Colonic mucosa (tissue), 4 donors: ENCODE data around the gene MEGF10. TPM values are rescaled to one million over a fixed set of nuclear protein-coding genes. Genes with fewer than 3 reads are reported as not detected.

ENCODE experiments used
- DNase-seq: peaks from one replicate; pipeline ENCODE4 v3.0.0-alpha.2; 2020
- H3K27ac ChIP-seq: fragments of 200-600 bp; one replicate; pipeline ENCODE4 v1.8.0; 2021
- H3K27me3 ChIP-seq: fragments of 200-600 bp; one replicate; pipeline ENCODE4 v1.8.0; 2021
- H3K36me3 ChIP-seq: fragments of 200-600 bp; one replicate; pipeline ENCODE4 v1.8.0; 2021
- H3K4me1 ChIP-seq: fragments of 200-600 bp; one replicate; pipeline ENCODE4 v1.8.0; 2021; ENCODE audit warnings: mild to moderate bottlenecking
- H3K4me3 ChIP-seq: fragments of 200-600 bp; one replicate; pipeline ENCODE4 v1.8.0; 2021
- H3K9ac ChIP-seq, 2 donors: one replicate each; pipeline ENCODE4 v1.7.0; 2013; ENCODE audit warnings: control low read depth in 2 of 2, low read depth in 2 of 2, low read length in 2 of 2
- H3K9me3 ChIP-seq: fragments of 200-600 bp; one replicate; pipeline ENCODE4 v1.8.0; 2021
- CTCF ChIP-seq: fragments of 200-600 bp; IDR thresholded peaks from one replicate; pipeline ENCODE4 v1.8.0; 2022; ENCODE audit warnings: antibody characterized with exemption, mild to moderate bottlenecking
- intact Hi-C: fragments of 100-400 bp; cut with DNase I; formaldehyde crosslinking; loops from one replicate; pipeline ENCODE4 v1.14.1; 2022
- total RNA-seq, 2 donors: library from RNA; stranded (reverse); fragmentation: NEBNext Ultra II Directional in 1 of 2; extraction: Animal tissue kit (Norgen Biotek cat#: 25700) in 1 of 2; gene quantifications; one replicate each; pipeline ENCODE4 v1.2.1, GENCODE V29; 2021
- donor health status: healthy.
- donor health status: DM: no; HTN: no; CAD: no.
- donor health status: DM: no; HTN: no; CAD: no.

The MEGF10 gene
- total RNA-seq, 2 donors from 2014 or later: 0.35 to 0.88 TPM

DNA sequence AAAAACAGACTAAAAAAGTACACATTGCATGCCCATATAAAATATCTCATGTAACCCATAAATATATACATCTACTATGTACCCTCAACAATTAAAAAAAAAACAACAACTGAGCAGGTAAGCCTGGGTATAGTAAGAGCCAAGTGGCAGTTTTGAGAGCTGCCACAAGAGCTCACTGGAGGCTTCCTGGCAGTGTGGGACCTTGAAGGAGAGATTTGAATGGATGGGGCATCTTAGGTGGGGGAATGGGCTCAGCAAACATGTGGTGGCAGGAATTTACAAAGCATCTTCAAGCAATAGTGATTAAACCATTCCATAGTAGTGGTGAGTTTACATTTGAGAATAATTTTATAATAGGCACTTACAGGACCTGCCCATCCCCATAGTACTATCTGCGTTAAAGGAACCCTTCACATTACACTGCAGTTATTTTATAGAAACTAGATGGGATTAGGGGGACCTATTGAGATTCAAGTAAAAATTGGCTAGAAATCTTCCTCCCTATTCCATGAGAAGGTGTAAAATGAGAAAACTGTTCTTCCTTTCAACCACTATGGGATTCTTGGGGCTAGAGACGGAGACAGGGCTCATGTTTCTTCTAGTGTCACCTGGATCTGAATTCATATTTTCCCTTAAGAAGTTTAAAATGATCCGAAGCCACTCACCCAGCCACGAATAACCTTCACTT lies 6.9 kb downstream of the MEGF10 start:
- Histone ChIP-seq H3K9me3 (no peaks in the 10 kb centered on the region), H3K4me3 (no peak overlapping the region), H3K27me3 (no peaks in the 10 kb centered on the region), H3K9ac (no peak overlapping the region), H3K27ac (no peak overlapping the region), H3K36me3 (no peaks in the 10 kb centered on the region), H3K4me1 (no peaks in the 10 kb centered on the region)
- intact Hi-C loops: no loop called here
- no peak for DNase-seq
- TF ChIP-seq CTCF: no peak

- H3K9me3 ChIP-seq: no peaks in the 10 kb centered on the region
- no peak overlapping the region for H3K4me3 ChIP-seq
- H3K27me3 ChIP-seq: no peaks in the 10 kb centered on the region
- H3K4me1 ChIP-seq: no peaks in the 10 kb centered on the region
- intact Hi-C loops: no loop called here
- H3K9ac ChIP-seq: no peak overlapping the region
- H3K36me3 ChIP-seq: no peaks in the 10 kb centered on the region
- DNase-seq: no peak
- H3K27ac ChIP-seq: no peak overlapping the region
- no peak for TF ChIP-seq CTCF
These were observed 7.4 kb downstream of the MEGF10 start for GRCh38 chr5:127298036-127298429.

DNA sequence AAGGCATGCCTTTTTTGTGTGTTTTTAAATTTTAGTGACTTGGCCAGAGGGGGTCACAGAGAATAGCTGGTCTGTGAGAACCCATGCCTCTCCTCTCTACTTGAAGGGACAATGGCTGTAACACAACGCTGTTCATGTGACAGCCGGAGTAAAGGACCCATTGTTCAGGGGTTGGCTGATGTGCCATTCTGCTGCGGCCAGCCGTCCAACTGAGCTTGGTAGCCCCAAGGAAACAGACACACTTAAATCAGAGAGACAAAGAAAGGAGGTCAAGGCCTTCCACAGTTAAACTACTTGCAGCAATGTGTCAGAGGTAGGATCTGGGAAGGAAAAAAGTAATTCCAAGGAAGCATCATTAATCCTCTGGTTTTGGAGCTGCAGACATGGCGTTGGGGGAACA lies 8.1 kb downstream of the MEGF10 start:
- Histone ChIP-seq H3K4me1 (no peaks in the 10 kb centered on the region), H3K4me3 (no peak overlapping the region), H3K36me3 (no peaks in the 10 kb centered on the region), H3K9ac (no peak overlapping the region), H3K27me3 (no peaks in the 10 kb centered on the region), H3K9me3 (no peaks in the 10 kb centered on the region), H3K27ac (no peak overlapping the region)
- intact Hi-C loops: no loop called here
- DNase-seq: no peak
- no peak for TF ChIP-seq CTCF

DNA sequence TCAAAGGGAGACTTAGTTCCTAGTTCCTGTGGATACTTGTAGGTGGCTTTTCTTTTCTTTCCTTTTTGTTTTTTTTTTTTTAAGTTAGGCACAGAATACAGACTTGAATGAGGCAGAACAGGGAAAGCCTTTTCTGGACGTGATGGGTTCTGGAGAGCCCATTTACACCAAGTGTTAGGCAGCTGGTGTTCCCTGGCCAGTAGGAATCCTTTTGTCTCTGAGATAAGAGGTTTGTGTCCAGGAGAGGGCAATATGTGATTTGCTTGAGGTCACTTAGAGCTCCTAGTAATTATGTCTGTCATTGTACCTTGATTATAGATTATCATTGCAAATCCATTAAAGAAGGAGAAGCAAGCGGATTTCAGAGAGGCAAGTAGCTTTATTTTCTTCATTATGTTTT lies 9.1 kb downstream of the MEGF10 start:
- H3K9me3 ChIP-seq: no peaks in the 10 kb centered on the region
- H3K36me3 ChIP-seq: no peaks in the 10 kb centered on the region
- no peak overlapping the region for H3K27ac ChIP-seq
- no peak for TF ChIP-seq CTCF
- no peak for DNase-seq
- no peak overlapping the region for H3K4me3 ChIP-seq
- H3K27me3 ChIP-seq: no peaks in the 10 kb centered on the region
- H3K9ac ChIP-seq: no peak overlapping the region
- intact Hi-C loops: no loop called here
- no peaks in the 10 kb centered on the region for H3K4me1 ChIP-seq

GRCh38 chr5:127302509-127302908 lies 11.9 kb downstream of the MEGF10 start:
- DNase-seq: no peak
- TF ChIP-seq CTCF: no peak
- no peaks in the 10 kb centered on the region for H3K4me1 ChIP-seq
- H3K4me3 ChIP-seq: no peak overlapping the region
- no peak overlapping the region for H3K9ac ChIP-seq
- H3K27ac ChIP-seq: no peak overlapping the region
- intact Hi-C loops: no loop called here
- H3K36me3 ChIP-seq: no peaks in the 10 kb centered on the region
- H3K9me3 ChIP-seq: no peaks in the 10 kb centered on the region
- H3K27me3 ChIP-seq: no peaks in the 10 kb centered on the region
